Adrenal gland (tissue), 12 donors: ENCODE data around the gene PDE6D. TPM values are rescaled to one million over a fixed set of nuclear protein-coding genes. Genes with fewer than 3 reads are reported as not detected.

Source experiments
- DNase-seq, 7 donors: peaks; one replicate each; pipeline ENCODE4 v3.0.0-alpha.2; 2019 to 2020
- H3K27ac ChIP-seq, 5 donors: fragments of 200-600 bp; sonication (generic) in 4 of 5; 1 replicate in 3 of 5; 2 replicates in 2 of 5; pipeline versions ENCODE4 v1.5.1 to v1.8.0; 2016 to 2020; ENCODE audit warnings: mild to moderate bottlenecking in 1 of 5
- H3K27me3 ChIP-seq: fragments of 200-600 bp; 2 replicates; pipeline ENCODE4 v1.8.0; 2021
- H3K36me3 ChIP-seq, 2 donors: fragments of 200-600 bp; replicated peaks in 1 of 2; 1 replicate in 1 of 2; 2 replicates in 1 of 2; pipeline versions ENCODE4 v1.5.1 to v1.8.0; 2018 to 2022
- H3K4me1 ChIP-seq, 2 donors: fragments of 200-600 bp; replicated peaks in 1 of 2; 1 replicate in 1 of 2; 2 replicates in 1 of 2; pipeline versions ENCODE4 v1.5.1 to v1.8.0; 2018 to 2021
- H3K4me3 ChIP-seq, 4 donors: fragments of 200-600 bp; sonication (generic) in 3 of 4; one replicate each; pipeline ENCODE4 v1.5.1; 2016 to 2018
- H3K9me3 ChIP-seq, 3 donors: fragments of 200-600 bp; sonication (generic) in 1 of 3; replicated peaks in 1 of 3; 1 replicate in 2 of 3; 2 replicates in 1 of 3; pipeline versions ENCODE4 v1.5.1 to v1.8.0; 2016 to 2021
- POLR2A ChIP-seq, 2 donors: fragments of 450-650 bp; IDR thresholded peaks; one replicate each; pipeline ENCODE4 v1.6.1; 2017; ENCODE audit warnings: antibody characterized with exemption in 2 of 2, mild to moderate bottlenecking in 2 of 2, moderate library complexity in 1 of 2
- WGBS, 4 donors: extraction: QIAGEN DNeasy Blood & Tissue Kit in 2 of 4; methylation state at CpG; one replicate each; pipeline versions ENCODE4 v1.1.5 to v1.1.7; 2013 to 2017; 5-methylcytosine and 5-hydroxymethylcytosine counted together
- intact Hi-C, 2 donors: fragments of 100-400 bp; cut with DNase I; formaldehyde crosslinking; loops; one replicate each; pipeline versions ENCODE4 v1.14.1 to v1.15.0; 2022 to 2023
- polyA plus RNA-seq, 3 donors: library from polyadenylated mRNA; stranded (reverse); fragments of 200-250 nt in 2 of 3; fragments of 350-450 nt in 1 of 3; fragmentation: Illumina TruSeq in 1 of 3; extraction: RNeasy Lipid Tissue Mini Kit (QIAGEN cat#74804) in 1 of 3; gene quantifications; one replicate each; pipeline ENCODE4 v1.2.3, GENCODE V29; 2013 to 2014
- total RNA-seq, 9 donors: library from RNA; depleted of rRNA in 4 of 9; stranded (reverse); fragments of >200 nt in 4 of 9; fragments of 120-200 nt in 1 of 9; fragmentation: NEBNext Ultra II Directional in 1 of 9; extraction: Animal tissue kit (Norgen Biotek cat#: 25700) in 1 of 9; gene quantifications; one replicate each; pipeline versions ENCODE4 v1.1.0 to v1.2.4, GENCODE V29; 2013 to 2023
- TF ChIP-seq, protein P1 (sequence below), 6 experiments: fragments of 450-650 bp in 4 of 6; fragments of 200-600 bp in 2 of 6; sonication (generic) in 1 of 6; IDR thresholded peaks; 1 replicate in 5 of 6; 2 replicates in 1 of 6; pipeline versions ENCODE4 v1.5.1 to v1.8.0; 2016 to 2021; ENCODE audit warnings: antibody characterized with exemption in 6 of 6, mild to moderate bottlenecking in 2 of 6, moderate library complexity in 1 of 6
- donor health status: healthy with polysubstance abuse.
- donor health status: Bipolar disorder and iron deficiency.
- donor health status: DM: yes; HTN: yes; CAD: no.
- donor health status: DM: no; HTN: no; CAD: no.
- donor health status: DM: no; HTN: no; CAD: no.
- donor health status: DM: yes; HTN: yes; CAD: no.

Gene PDE6D
- total and polyA plus RNA-seq, 12 donors: 27.5 to 65.3 (median 42.9) TPM

GRCh38 chr2:231720987-231721966, 59.8 kb downstream of the PDE6D start:
- Histone ChIP-seq H3K9me3 (no peaks in the 10 kb centered on the region), H3K36me3 (no peaks in the 10 kb centered on the region), H3K4me1 (peaks cover 7 to 12% of the 10 kb centered on the region in 2 donors), H3K27ac (no peak overlapping the region), H3K4me3 (no peak overlapping the region), H3K27me3 (no peaks in the 10 kb centered on the region)
- intact Hi-C loops: no loop called here
- TF ChIP-seq, protein P1, sequence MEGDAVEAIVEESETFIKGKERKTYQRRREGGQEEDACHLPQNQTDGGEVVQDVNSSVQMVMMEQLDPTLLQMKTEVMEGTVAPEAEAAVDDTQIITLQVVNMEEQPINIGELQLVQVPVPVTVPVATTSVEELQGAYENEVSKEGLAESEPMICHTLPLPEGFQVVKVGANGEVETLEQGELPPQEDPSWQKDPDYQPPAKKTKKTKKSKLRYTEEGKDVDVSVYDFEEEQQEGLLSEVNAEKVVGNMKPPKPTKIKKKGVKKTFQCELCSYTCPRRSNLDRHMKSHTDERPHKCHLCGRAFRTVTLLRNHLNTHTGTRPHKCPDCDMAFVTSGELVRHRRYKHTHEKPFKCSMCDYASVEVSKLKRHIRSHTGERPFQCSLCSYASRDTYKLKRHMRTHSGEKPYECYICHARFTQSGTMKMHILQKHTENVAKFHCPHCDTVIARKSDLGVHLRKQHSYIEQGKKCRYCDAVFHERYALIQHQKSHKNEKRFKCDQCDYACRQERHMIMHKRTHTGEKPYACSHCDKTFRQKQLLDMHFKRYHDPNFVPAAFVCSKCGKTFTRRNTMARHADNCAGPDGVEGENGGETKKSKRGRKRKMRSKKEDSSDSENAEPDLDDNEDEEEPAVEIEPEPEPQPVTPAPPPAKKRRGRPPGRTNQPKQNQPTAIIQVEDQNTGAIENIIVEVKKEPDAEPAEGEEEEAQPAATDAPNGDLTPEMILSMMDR (IDR thresholded peaks at IDR 0.05): no peak
- TF ChIP-seq POLR2A (IDR thresholded peaks at IDR 0.05): no peak
- WGBS, 4 donors: 71 to 84% (median 73%) methylated on average over 7 to 8 of the region's 8 CpGs
- peak in 4 of 7 donors; percentile 26 to 62 (median 28) for DNase-seq

- Histone ChIP-seq H3K9me3 (no peaks in the 10 kb centered on the region), H3K4me1 (peaks cover 7 to 12% of the 10 kb centered on the region in 2 donors), H3K27ac (no peak overlapping the region), H3K36me3 (no peaks in the 10 kb centered on the region), H3K27me3 (no peaks in the 10 kb centered on the region), H3K4me3 (no peak overlapping the region)
- intact Hi-C loops: no loop called here
- DNase-seq: peak in 1 of 7 donors; percentile 27
- WGBS, 4 donors: 71 to 81% (median 76%) methylated on average over 7 of the region's 7 CpGs
- TF ChIP-seq POLR2A (IDR thresholded peaks at IDR 0.05): no peak
- TF ChIP-seq, protein P1 (IDR thresholded peaks at IDR 0.05): no peak
Measured at GRCh38 chr2:231720292-231720986, 60.6 kb downstream of the PDE6D start.

GRCh38 chr2:231718799-231719198, 62.3 kb downstream of the PDE6D start:
- Histone ChIP-seq H3K4me1 (peaks cover 7 to 19% of the 10 kb centered on the region in 2 donors), H3K27ac (peak overlapping the region in 2 of 5 donors; percentile 26 to 60), H3K27me3 (no peaks in the 10 kb centered on the region), H3K9me3 (no peaks in the 10 kb centered on the region), H3K4me3 (no peak overlapping the region), H3K36me3 (peaks cover 0 to 5% of the 10 kb centered on the region in 2 donors)
- 42 to 59% (median 50%) methylated on average over 6 of the region's 6 CpGs for WGBS, 4 donors
- DNase-seq: peak in 2 of 7 donors; percentile 21 to 36
- TF ChIP-seq, protein P1 (IDR thresholded peaks at IDR 0.05): no peak
- no peak for TF ChIP-seq POLR2A (IDR thresholded peaks at IDR 0.05)
- intact Hi-C loops: no loop called here
